ENCODE results near the gene SH3BGRL2.

DNA sequence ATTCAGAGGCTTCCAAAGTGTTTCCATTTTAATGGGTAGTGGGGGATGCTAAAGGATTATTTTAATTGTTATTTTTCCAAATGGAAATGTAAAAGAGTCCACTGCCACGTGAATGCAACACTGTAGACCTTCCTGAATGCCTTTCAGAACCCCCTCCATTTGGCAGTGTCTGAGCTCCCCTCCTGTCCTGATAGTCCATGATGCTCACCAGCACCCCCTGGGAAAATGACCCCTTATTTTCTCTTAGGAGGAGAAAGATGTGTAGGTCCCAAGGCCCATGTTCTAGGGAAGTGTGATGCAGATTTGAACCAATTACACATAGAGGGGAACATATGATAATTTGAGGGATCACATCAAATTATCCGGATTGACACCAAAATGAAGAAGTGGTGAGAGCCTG, 46.8 kb upstream of the SH3BGRL2 start:
- no peak for TF ChIP-seq RAD21 (IDR thresholded peaks at IDR 0.05; ENCODE audit: low read depth)
- no peak for TF ChIP-seq YY1 (IDR thresholded peaks at IDR 0.05; ENCODE audit: low read depth)
- TF ChIP-seq, protein P1, sequence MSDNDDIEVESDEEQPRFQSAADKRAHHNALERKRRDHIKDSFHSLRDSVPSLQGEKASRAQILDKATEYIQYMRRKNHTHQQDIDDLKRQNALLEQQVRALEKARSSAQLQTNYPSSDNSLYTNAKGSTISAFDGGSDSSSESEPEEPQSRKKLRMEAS (IDR thresholded peaks at IDR 0.05): no peak
- no peak for TF ChIP-seq CEBPB (IDR thresholded peaks at IDR 0.05)
- no peak for TF ChIP-seq NFIC (IDR thresholded peaks at IDR 0.05)
- TF ChIP-seq TCF12 (IDR thresholded peaks at IDR 0.05; ENCODE audit: low read depth): no peak
- no peak for TF ChIP-seq EGR1 (IDR thresholded peaks at IDR 0.05)
- TF ChIP-seq EP300 (IDR thresholded peaks at IDR 0.05; ENCODE audit: borderline replicate concordance): no peak
- TF ChIP-seq, protein P2, sequence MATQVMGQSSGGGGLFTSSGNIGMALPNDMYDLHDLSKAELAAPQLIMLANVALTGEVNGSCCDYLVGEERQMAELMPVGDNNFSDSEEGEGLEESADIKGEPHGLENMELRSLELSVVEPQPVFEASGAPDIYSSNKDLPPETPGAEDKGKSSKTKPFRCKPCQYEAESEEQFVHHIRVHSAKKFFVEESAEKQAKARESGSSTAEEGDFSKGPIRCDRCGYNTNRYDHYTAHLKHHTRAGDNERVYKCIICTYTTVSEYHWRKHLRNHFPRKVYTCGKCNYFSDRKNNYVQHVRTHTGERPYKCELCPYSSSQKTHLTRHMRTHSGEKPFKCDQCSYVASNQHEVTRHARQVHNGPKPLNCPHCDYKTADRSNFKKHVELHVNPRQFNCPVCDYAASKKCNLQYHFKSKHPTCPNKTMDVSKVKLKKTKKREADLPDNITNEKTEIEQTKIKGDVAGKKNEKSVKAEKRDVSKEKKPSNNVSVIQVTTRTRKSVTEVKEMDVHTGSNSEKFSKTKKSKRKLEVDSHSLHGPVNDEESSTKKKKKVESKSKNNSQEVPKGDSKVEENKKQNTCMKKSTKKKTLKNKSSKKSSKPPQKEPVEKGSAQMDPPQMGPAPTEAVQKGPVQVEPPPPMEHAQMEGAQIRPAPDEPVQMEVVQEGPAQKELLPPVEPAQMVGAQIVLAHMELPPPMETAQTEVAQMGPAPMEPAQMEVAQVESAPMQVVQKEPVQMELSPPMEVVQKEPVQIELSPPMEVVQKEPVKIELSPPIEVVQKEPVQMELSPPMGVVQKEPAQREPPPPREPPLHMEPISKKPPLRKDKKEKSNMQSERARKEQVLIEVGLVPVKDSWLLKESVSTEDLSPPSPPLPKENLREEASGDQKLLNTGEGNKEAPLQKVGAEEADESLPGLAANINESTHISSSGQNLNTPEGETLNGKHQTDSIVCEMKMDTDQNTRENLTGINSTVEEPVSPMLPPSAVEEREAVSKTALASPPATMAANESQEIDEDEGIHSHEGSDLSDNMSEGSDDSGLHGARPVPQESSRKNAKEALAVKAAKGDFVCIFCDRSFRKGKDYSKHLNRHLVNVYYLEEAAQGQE (IDR thresholded peaks at IDR 0.05; ENCODE audit: low read depth): no peak

Data from Ishikawa (cell line).